ENCODE data around the gene CPE. TPM values are rescaled to one million over a fixed set of nuclear protein-coding genes. Genes with fewer than 3 reads are reported as not detected.

The CPE gene
- total and polyA plus RNA-seq, 8 donors, result 22.9 to 547 (median 104) TPM

GRCh38 chr4:165364452-165365080, 14.2 kb upstream of the CPE start:
- intact Hi-C loops (cut with DNase I), result loop anchor here in 1 of 3 donors (10.0 kb wide), 1 partner anchor 110 kb away; no protein-coding TSS in a partner anchor
- DNase-seq (no peak), ATAC-seq (peak in 1 of 4 donors; percentile 32), FAIRE-seq (no peak)
- no peaks in the 10 kb centered on the region for H3K36me3 ChIP-seq
- H3K9me3 ChIP-seq, result no peaks in the 10 kb centered on the region
- H3K4me1 ChIP-seq, result no peaks in the 10 kb centered on the region
- H3K27ac ChIP-seq, result no peak overlapping the region
- 71 to 73% methylated on average over 2 of the region's 2 CpGs for WGBS, 2 donors
- no peaks in the 10 kb centered on the region for H3K27me3 ChIP-seq
- TF ChIP-seq CTCF (IDR thresholded peaks at IDR 0.05), result no peak
- no peak overlapping the region for H3K4me3 ChIP-seq

GRCh38 chr4:165367040-165367439, 11.8 kb upstream of the CPE start:
- ATAC-seq (no peak), FAIRE-seq (no peak), DNase-seq (no peak)
- H3K36me3 ChIP-seq, result no peaks in the 10 kb centered on the region
- no peak for TF ChIP-seq CTCF (IDR thresholded peaks at IDR 0.05)
- H3K4me3 ChIP-seq, result no peak overlapping the region
- H3K27me3 ChIP-seq, result no peaks in the 10 kb centered on the region
- intact Hi-C loops (cut with DNase I), result loop anchor here in 1 of 3 donors (10.0 kb wide), 1 partner anchor 108 kb away; no protein-coding TSS in a partner anchor
- H3K4me1 ChIP-seq, result no peaks in the 10 kb centered on the region
- WGBS, 2 donors, result 54 to 68% methylated on average over 4 of the region's 4 CpGs
- no peak overlapping the region for H3K27ac ChIP-seq
- no peaks in the 10 kb centered on the region for H3K9me3 ChIP-seq

- ATAC-seq, result no peak
- intact Hi-C loops (cut with DNase I), result loop anchor here in 1 of 3 donors (10.0 kb wide), 1 partner anchor 107 kb away; no protein-coding TSS in a partner anchor
- no peaks in the 10 kb centered on the region for H3K9me3 ChIP-seq
- no peaks in the 10 kb centered on the region for H3K4me1 ChIP-seq
- no peaks in the 10 kb centered on the region for H3K36me3 ChIP-seq
- DNase-seq, result no peak
- TF ChIP-seq CTCF (IDR thresholded peaks at IDR 0.05), result no peak
- H3K27ac ChIP-seq, result no peak overlapping the region
- H3K4me3 ChIP-seq, result no peak overlapping the region
- no peak for FAIRE-seq
- 96% methylated on average over 1 of the region's 1 CpG for WGBS, 2 donors
- H3K27me3 ChIP-seq, result no peaks in the 10 kb centered on the region
Observed at GRCh38 chr4:165368114-165368513, 10.7 kb upstream of the CPE start.

DNA sequence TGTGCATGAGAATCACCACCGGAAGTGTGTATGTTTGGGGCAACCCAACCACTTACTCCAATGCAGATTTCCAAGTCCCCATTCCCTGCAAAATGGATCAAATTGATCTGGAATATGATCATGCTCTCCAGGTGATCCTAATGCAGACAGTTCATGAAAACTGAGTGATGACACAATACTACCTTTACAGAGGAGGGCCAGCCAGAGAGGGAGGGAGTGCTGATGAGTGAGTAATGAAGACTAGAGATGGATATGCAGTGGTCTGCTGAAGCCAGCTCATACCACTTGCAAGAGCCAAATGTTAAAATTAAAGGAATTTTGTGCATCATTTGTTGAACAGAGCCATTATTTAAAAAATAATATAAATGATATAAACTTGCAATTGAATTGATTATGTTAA, 10.2 kb upstream of the CPE start:
- no peak for ATAC-seq
- no peak for FAIRE-seq
- no peak for TF ChIP-seq CTCF (IDR thresholded peaks at IDR 0.05)
- no peaks in the 10 kb centered on the region for H3K4me1 ChIP-seq
- H3K27me3 ChIP-seq, result no peaks in the 10 kb centered on the region
- WGBS, 2 donors, result 88 to 96% methylated on average over 1 of the region's 1 CpG
- no peak overlapping the region for H3K4me3 ChIP-seq
- DNase-seq, result no peak
- intact Hi-C loops (cut with DNase I), result loop anchor here in 1 of 3 donors (10.0 kb wide), 1 partner anchor 106 kb away; no protein-coding TSS in a partner anchor
- no peak overlapping the region for H3K27ac ChIP-seq
- H3K9me3 ChIP-seq, result no peaks in the 10 kb centered on the region
- no peaks in the 10 kb centered on the region for H3K36me3 ChIP-seq

DNA sequence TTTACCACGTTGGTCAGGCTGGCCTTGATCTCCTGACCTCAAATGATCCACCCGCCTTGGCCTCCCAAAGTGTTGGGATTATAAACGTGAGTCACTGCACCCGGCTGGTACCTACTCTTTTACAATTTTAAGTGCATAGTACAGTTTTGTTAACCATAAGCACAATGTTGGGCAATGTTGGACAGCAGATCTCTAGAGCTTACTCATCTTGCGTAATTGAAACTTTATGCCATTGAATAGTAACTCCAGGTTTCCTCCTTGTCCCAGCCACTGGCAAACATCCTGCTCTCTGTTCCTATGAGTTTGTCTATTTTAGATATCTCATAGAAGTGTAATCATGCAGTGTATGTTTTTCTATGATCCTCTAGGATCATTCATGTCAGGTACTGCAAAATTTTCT, 9.3 kb upstream of the CPE start:
- no peaks in the 10 kb centered on the region for H3K27me3 ChIP-seq
- DNase-seq (no peak), ATAC-seq (no peak), FAIRE-seq (no peak)
- no peaks in the 10 kb centered on the region for H3K4me1 ChIP-seq
- H3K36me3 ChIP-seq, result no peaks in the 10 kb centered on the region
- intact Hi-C loops (cut with DNase I), result loop anchor here in 1 of 3 donors (10.0 kb wide), 1 partner anchor 105 kb away; no protein-coding TSS in a partner anchor
- no peak for TF ChIP-seq CTCF (IDR thresholded peaks at IDR 0.05)
- no peak overlapping the region for H3K4me3 ChIP-seq
- no peak overlapping the region for H3K27ac ChIP-seq
- WGBS, 2 donors, result 54 to 68% methylated on average over 5 of the region's 5 CpGs
- no peaks in the 10 kb centered on the region for H3K9me3 ChIP-seq

All from pancreas (tissue), 10 donors.